Measurements from ENCODE around the gene HCCS.

Gene HCCS

GRCh38 chrX:11124112-11124511 lies 13.0 kb downstream of the HCCS start:
- no peak for DNase-seq

DNA sequence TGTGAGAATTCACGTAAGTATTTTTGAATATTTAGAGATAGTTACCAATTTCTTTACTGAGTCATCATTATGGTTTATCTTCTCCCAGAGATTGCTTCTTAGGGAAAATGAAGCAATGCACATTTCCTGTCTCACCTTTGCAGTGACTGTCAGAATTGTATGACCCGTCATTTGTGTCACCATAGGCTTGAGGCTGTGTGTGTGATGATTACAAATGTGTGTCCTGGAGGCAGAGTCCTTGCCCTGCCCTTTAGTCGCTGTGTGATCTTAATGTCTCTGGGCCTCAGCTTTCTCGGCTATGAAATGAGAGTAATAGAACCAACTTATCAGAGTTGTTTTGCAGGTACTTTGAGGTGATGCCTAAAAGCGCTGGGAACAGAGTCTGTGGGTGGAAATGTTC lies 13.9 kb downstream of the HCCS start:
- DNase-seq: no peak

DNA sequence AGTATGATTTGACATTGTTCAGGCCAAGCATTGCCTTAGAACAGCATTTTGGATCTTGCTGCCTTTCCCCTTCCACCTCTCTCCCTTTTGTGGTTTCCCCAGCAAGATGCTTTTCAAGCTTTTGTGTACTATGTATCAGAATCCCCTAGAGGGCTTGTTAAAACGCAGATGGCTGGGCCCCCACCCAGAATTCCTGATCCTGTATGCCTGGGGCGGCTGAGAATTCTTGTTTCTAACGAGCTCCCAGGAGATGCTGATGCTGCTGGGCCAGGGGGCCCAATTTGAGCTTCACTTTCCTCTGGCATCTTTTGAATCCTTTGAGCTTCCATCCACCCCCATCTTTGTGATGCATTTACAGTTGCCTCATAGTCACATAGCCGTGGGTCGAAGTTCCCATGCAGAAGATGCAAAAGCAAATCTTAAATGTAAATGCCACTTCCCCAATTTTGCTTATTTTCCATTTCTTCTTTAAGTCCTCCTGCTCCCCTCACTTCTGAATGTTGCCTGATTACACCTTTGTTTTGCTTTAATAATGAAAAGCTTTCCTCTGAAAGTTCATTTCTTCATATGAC lies 18.5 kb downstream of the HCCS start:
- no peak for DNase-seq

- no peak for DNase-seq
Observed at GRCh38 chrX:11130136-11130535, 19.0 kb downstream of the HCCS start.

GRCh38 chrX:11131146-11131545 lies 20.0 kb downstream of the HCCS start:
- DNase-seq: no peak

GRCh38 chrX:11135564-11136185 lies 24.5 kb downstream of the HCCS start:
- DNase-seq: no peak

DNA sequence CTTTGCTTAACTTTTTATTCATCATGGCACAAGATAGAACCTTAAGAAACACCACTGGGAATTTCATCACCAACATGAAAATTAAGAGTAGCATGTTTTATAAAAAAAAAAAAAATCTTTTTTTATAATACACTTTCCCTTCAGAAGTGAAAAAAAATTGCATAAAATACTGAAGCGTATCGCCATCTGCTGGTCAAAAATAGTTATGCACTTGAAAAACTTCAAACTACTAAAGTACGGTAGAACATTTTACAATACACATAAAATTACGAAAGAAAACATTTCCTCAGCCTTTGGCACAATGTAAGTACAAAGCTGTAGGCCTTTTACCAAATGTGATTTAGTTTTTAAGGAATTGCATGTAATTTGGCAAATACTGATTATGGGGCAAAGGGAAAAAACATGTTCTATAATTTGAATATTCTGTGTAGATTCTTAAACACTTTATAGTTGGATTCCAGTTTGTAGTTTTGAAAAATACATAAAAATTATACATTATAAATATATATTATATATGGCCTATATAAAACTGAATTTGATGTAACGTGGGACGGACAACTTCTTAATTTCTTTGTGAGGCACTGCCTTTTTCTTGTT lies 26.5 kb downstream of the HCCS start:
- DNase-seq: peak in 1 of 2 experiments; percentile 3

DNA sequence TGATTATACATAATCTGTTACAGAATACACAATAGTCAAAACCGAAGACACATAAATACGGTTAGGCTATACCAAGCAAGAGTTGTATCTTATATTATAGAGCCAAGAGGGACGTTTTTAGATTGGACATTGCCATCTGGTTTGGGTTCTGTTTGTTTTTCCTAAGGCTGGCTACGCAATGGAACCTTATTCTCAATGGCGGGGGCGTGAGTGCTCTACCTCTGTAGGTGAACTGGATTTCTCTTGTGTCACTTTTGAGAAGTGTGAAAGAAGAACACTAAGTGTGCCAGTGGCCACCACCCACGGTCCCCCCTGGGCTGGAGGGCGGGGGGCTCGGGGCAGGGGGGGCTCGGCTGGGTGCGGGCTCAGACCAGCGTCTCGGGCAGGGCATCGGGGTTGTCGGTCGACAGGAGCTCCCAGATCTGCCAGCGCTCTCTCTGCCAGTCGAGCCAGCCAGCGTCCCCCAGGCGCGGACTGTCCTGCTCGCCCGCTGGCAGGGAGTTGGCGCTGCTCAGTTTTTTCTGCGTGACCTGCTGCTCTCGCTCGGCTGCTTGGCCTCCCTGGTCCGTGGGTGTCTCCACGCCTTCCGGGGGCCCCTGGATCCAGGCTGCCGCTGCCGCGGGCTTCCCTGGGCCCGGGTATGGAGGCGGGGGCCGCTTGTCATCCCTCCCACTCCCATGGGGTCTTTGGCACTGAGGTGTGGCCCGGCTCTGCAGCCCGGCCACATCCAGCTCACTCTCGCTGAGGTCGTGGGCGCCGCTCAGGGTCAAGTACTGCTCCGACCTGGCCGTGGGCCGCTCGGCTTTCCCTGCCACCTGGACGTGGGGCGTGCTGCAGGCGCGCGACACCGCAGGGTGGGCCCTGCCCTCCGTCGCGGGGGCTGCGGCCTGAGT lies 27.6 kb downstream of the HCCS start:
- DNase-seq: no peak

GRCh38 chrX:11143931-11144678 lies 33.0 kb downstream of the HCCS start:
- DNase-seq: peak; percentile 40 to 52

GRCh38 chrX:11146411-11146810 lies 35.3 kb downstream of the HCCS start:
- no peak for DNase-seq

DNA sequence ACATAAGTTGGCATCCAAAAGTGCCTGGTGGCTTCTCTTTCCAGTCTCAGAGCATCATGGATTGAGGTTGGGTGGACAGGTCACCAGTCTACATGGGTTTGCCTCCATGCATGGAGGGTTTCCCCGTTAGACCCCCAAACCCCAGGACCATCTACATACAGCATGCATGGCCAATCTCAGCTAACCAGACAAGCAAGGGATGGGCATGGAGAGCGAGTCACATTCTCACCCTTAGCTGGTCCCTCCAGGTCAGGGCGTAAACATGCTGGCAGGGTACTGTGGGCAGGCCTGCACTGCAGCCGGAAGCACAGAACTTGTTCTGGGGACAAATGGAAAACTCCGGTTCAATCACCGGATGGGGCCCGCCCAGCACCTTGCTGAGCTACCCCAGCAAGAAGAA lies 37.3 kb downstream of the HCCS start:
- no peak for DNase-seq

DNA sequence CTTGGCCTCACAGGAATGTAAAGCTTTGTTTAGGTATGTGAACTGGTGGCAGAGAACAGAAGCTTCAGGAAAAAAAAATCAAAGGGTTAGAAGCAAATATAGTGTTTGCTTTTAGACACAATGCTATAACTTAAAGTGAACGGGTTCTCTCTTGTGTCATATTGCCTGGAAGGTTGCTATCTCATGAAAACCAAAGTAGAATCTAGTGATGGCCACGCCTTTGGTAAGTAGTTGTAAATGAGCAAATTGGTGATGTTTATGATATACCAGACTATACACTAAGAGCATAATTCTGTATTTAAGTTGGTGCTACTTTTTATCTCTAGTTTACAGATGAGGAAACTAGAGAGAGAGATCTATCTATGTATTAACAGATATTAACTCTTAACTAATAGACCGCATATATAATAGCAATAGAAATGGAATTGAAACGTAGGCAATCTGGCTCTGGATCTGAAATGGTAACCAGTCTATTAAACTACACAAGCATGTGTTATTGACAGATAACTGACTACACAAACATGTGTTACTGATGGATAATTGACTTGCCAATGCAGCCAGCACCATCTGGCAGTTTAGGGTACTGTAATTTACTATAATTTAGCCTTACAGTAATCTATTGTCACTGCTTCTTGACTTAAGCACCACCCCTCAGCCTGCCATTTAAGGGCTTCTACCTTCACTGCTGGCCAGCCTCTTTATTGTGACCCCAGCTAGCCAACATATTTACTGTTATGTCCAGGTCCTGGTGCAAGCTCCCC lies 40.8 kb downstream of the HCCS start:
- DNase-seq: no peak

DNA sequence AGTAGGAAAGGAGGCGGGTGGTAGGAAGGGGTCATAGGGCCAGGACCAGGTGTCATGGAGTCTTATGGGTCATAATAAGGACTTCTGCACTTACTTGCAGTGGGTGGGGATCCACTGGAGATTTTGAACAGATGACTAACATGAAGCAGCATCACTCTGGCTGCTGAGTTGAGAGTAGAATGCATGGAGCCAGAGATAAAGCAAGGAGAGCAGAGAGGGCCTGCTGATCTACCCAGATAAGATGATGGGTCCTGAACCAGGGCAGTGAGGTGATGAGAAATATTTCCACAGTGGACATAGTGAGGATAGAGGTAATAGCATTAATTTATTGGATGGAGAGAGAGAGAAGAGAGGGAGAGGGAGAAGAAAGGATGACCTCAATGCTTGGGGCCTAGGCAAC lies 48.0 kb downstream of the HCCS start:
- no peak for DNase-seq

GRCh38 chrX:11164433-11164832 lies 53.3 kb downstream of the HCCS start:
- no peak for DNase-seq

- no peak for DNase-seq
Observed at GRCh38 chrX:11171956-11172355, 60.8 kb downstream of the HCCS start.

DNA sequence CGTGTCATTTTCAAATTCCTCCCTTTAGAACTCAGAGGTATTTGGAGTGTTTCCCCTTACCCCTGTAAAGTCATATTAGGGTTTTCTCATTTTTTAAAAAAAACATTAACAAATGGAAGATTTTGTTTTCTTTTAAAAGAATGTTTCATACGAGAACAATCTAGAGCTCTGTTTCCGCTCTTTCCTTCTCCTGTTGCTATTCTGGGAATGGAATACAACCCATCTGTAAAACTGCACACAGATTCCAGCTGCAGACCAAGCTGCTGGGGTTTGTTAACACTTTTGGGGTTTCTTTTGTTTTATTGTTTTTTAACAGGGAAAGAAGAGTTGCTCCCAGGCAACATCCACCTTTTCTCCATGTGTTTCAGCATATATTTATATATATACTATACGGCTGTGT lies 61.3 kb downstream of the HCCS start:
- no peak for DNase-seq
